Astrocyte of the cerebellum (primary cell): ENCODE data around the gene DHRS9.
A peak's percentile ranks its signal among the peaks of the same experiment; 100 is the strongest.
"Not testable (repeated sequence)": the region's sequence is repeated elsewhere in the genome, so short reads cannot be mapped to it uniquely, and the experiment has no call there.

ENCODE experiments used
- DNase-seq: peaks from one replicate; pipeline ENCODE4 v3.0.0-alpha.2; 2011; ENCODE audit warnings: low read depth
- H3K4me3 ChIP-seq: 2 replicates; pipeline ENCODE4 v1.5.1; 2011; ENCODE audit warnings: mild to moderate bottlenecking, low read depth, low read length, moderate library complexity
- CTCF ChIP-seq: IDR thresholded peaks from 2 replicates; pipeline ENCODE4 v1.5.1; 2012; ENCODE audit warnings: low read length, low read depth, moderate library complexity, mild to moderate bottlenecking; ENCODE audit errors: missing control alignments
- in situ Hi-C: cut with HindIII; loops from 2 replicates; pipeline ENCODE4 v1.10.0; 2017; ENCODE audit warnings: low sequenced_read_pairs

Gene DHRS9

GRCh38 chr2:169129703-169130243 lies 60.4 kb downstream of the DHRS9 start:
- TF ChIP-seq CTCF, result no peak
- no peak overlapping the region for H3K4me3 ChIP-seq
- DNase-seq, result no peak
- in situ Hi-C loops, result no loop called here

DNA sequence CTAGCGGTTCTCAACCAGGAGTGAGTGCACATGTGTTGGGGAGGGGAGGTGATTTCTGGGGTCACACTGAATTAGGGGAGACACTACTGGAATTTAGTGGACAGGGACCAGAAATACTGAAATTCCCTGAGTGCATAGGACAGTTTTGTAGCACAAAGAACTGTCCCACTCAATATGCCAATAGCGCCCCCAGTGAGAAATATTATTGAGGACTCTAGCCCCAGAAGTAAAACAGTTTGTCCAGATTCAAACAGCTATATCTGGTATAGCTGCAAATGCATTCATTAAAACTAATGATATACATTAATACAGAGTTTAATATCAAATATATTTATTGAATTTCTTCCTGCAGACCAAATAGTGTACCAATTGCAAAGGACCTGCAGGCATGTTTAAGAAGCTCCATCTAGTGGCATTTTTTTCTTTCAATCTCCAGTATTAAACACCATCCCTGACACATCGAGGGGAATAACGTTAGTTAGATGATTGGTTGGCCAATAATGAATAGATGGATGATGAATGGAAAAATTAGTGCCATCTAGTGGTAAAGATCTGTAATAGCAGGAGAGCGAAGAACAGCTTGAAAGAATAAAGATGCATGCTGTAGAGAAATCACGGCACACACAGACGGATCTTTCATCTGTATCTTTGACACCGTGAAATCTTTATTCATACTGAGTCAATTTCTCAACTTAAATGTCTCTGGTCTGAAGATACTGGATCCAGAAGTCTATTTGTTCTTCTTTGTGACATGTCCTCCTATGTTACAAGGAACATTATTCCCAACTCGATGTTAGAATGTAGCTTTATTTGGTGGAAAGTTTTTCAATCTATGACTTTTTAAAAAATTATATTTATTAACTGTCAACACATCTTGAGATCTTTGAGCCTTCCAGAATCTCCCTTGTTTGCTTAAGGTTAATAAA lies 62.5 kb downstream of the DHRS9 start:
- peak; percentile 43 for DNase-seq
- H3K4me3 ChIP-seq, result no peak overlapping the region
- in situ Hi-C loops, result no loop called here
- TF ChIP-seq CTCF, result peak; percentile 72

- H3K4me3 ChIP-seq, in situ Hi-C loops, DNase-seq: not testable (repeated sequence)
These were observed 64.9 kb downstream of the DHRS9 start for GRCh38 chr2:169134272-169134671.

GRCh38 chr2:169136428-169136827 lies 67.1 kb downstream of the DHRS9 start:
- DNase-seq, H3K4me3 ChIP-seq, in situ Hi-C loops: not testable (repeated sequence)

DNA sequence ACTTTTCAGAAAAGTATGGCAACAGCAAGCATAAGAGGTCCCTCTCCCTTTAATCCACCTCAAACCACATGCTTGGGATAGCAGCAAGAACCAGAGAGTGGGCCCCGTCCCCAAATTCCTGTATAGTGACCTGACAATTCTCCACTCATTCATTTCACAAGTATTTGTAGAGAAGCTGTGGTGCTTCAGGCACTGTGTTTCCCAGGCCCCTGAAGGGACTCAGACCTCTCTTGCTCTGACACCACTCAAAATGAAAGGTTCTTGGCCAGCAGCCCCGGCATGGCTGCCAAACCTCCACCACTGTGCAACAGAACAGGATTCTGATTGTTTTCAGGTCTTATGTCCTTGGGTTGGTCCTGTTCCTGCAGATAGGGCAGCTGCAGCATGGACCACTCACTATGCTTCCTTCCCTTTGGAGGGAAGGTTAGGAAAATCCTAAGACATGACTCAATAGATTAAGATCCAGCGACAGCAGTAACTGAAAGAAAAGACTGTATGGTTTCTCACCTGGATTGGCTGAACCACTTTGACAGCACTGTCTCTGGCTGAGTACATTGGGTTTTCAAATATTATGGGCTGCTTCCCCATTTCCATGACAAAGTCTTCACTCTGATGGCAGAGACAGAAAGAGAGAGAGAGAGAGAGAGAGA lies 67.6 kb downstream of the DHRS9 start:
- in situ Hi-C loops, result no loop called here
- H3K4me3 ChIP-seq, result no peak overlapping the region
- TF ChIP-seq CTCF, result no peak
- no peak for DNase-seq

DNA sequence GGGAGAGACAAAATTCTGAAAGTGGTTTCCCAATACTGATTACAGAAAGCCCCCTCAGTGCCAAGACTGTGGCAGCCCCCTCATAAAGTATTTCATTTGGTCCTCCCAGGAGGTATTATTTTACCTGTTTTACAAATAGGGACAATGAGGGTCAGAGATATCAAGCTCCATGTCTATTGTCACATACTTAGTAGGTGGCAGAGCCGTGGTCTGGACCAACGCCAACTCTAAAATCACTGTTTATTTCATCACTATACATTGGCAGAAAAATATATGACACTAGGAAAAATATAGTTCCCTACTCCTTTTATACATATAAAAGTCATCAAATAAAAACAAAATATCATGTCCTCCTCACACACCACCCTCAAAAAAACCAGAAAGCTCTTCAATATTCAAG lies 68.6 kb downstream of the DHRS9 start:
- no peak for DNase-seq
- in situ Hi-C loops, result no loop called here
- TF ChIP-seq CTCF, result no peak
- H3K4me3 ChIP-seq, result no peak overlapping the region

- no peak for TF ChIP-seq CTCF
- H3K4me3 ChIP-seq, result no peak overlapping the region
- DNase-seq, result no peak
- in situ Hi-C loops, result no loop called here
These were observed 69.8 kb downstream of the DHRS9 start for GRCh38 chr2:169139145-169139544.
